ENCODE measurements around the gene IRAK2. TPM values are rescaled to one million over a fixed set of nuclear protein-coding genes. Genes with fewer than 3 reads are reported as not detected.

The IRAK2 gene
- total RNA-seq, 4 donors from 2014 or later, result 0.20 to 4.9 (median 3.4) TPM

GRCh38 chr3:10205451-10206165 lies 40.9 kb downstream of the IRAK2 start:
- TF ChIP-seq EP300 (IDR thresholded peaks at IDR 0.05; ENCODE audit: low read depth) (no peak), CTCF (IDR thresholded peaks at IDR 0.05) (no peak), POLR2AphosphoS5 (IDR thresholded peaks at IDR 0.05) (no peak), POLR2A (IDR thresholded peaks at IDR 0.05) (no peak)
- no peaks in the 10 kb centered on the region for H3K36me3 ChIP-seq
- no peak overlapping the region for H3K4me3 ChIP-seq
- no peak for DNase-seq
- H3K27ac ChIP-seq, result peak overlapping the region; percentile 8 to 31 (median 17)
- in situ Hi-C loops (cut with MboI; ENCODE audit: low pct_ligation_motif_present in 1 of 4, low pct_unique_long_range_greater_than_20kb in 1 of 4, low sequenced_read_pairs in 3 of 4) (no loop called here), intact Hi-C loops (cut with DNase I; ENCODE audit: low total_unique reads) (no loop called here)
- 71 to 83% methylated on average over 4 to 7 of the region's 7 CpGs for WGBS, 2 donors (ENCODE audit: low coverage in 1 of 2)
- no peaks in the 10 kb centered on the region for H3K9me3 ChIP-seq
- H3K4me1 ChIP-seq, result peaks cover 11 to 25% (median 18%) of the 10 kb centered on the region in 4 donors
- H3K27me3 ChIP-seq, result no peaks in the 10 kb centered on the region

GRCh38 chr3:10206166-10206511 lies 41.4 kb downstream of the IRAK2 start:
- Histone ChIP-seq H3K9me3 (no peaks in the 10 kb centered on the region), H3K4me3 (no peak overlapping the region), H3K27ac (no peak overlapping the region), H3K4me1 (peaks cover 11 to 25% (median 18%) of the 10 kb centered on the region in 4 donors), H3K36me3 (no peaks in the 10 kb centered on the region), H3K27me3 (no peaks in the 10 kb centered on the region)
- intact Hi-C loops (cut with DNase I; ENCODE audit: low total_unique reads), result no loop called here
- no peak for DNase-seq
- TF ChIP-seq CTCF (IDR thresholded peaks at IDR 0.05) (no peak), POLR2AphosphoS5 (IDR thresholded peaks at IDR 0.05) (no peak), POLR2A (IDR thresholded peaks at IDR 0.05) (no peak), EP300 (IDR thresholded peaks at IDR 0.05; ENCODE audit: low read depth) (no peak)
- WGBS, 2 donors (ENCODE audit: low coverage in 1 of 2), result 91% methylated on average over 4 of the region's 5 CpGs; no CpG with 5 or more reads in 1 of the 2 donors
- in situ Hi-C loops (cut with MboI; ENCODE audit: low pct_ligation_motif_present in 1 of 4, low pct_unique_long_range_greater_than_20kb in 1 of 4, low sequenced_read_pairs in 3 of 4), result no loop called here

- intact Hi-C loops (cut with DNase I; ENCODE audit: low total_unique reads), result no loop called here
- in situ Hi-C loops (cut with MboI; ENCODE audit: low pct_ligation_motif_present in 1 of 4, low pct_unique_long_range_greater_than_20kb in 1 of 4, low sequenced_read_pairs in 3 of 4), result loop anchor here in 1 of 4 donors (10.0 kb wide), 1 partner anchor 48 kb away; the partner anchor contains the start of gene IRAK2
- WGBS, 2 donors (ENCODE audit: low coverage in 1 of 2), result 82 to 100% methylated on average over 5 to 9 of the region's 9 CpGs
- no peaks in the 10 kb centered on the region for H3K4me1 ChIP-seq
- H3K36me3 ChIP-seq, result no peaks in the 10 kb centered on the region
- H3K27me3 ChIP-seq, result no peaks in the 10 kb centered on the region
- H3K4me3 ChIP-seq, result no peak overlapping the region
- H3K9me3 ChIP-seq, result no peaks in the 10 kb centered on the region
- H3K27ac ChIP-seq, result no peak overlapping the region
- DNase-seq, result no peak
- no peak for TF ChIP-seq CTCF (IDR thresholded peaks at IDR 0.05)
- TF ChIP-seq POLR2A (IDR thresholded peaks at IDR 0.05), result no peak
- TF ChIP-seq POLR2AphosphoS5 (IDR thresholded peaks at IDR 0.05), result no peak
- TF ChIP-seq EP300 (IDR thresholded peaks at IDR 0.05; ENCODE audit: low read depth), result no peak
These were observed 48.6 kb downstream of the IRAK2 start for GRCh38 chr3:10213156-10213792.

GRCh38 chr3:10215578-10216368 lies 51.1 kb downstream of the IRAK2 start:
- Histone ChIP-seq H3K4me3 (no peak overlapping the region), H3K36me3 (no peaks in the 10 kb centered on the region), H3K27me3 (no peaks in the 10 kb centered on the region), H3K27ac (no peak overlapping the region), H3K4me1 (peaks cover 0 to 3% (median 0%) of the 10 kb centered on the region in 4 donors), H3K9me3 (no peaks in the 10 kb centered on the region)
- in situ Hi-C loops (cut with MboI; ENCODE audit: low pct_ligation_motif_present in 1 of 4, low pct_unique_long_range_greater_than_20kb in 1 of 4, low sequenced_read_pairs in 3 of 4), result loop anchor here in 1 of 4 donors (10.0 kb wide), 1 partner anchor 51 kb away; the partner anchor contains the start of gene IRAK2
- 89 to 96% methylated on average over 4 to 6 of the region's 6 CpGs for WGBS, 2 donors (ENCODE audit: low coverage in 1 of 2)
- no peak for DNase-seq
- TF ChIP-seq POLR2AphosphoS5 (IDR thresholded peaks at IDR 0.05) (no peak), EP300 (IDR thresholded peaks at IDR 0.05; ENCODE audit: low read depth) (no peak), POLR2A (IDR thresholded peaks at IDR 0.05) (no peak), CTCF (IDR thresholded peaks at IDR 0.05) (no peak)
- intact Hi-C loops (cut with DNase I; ENCODE audit: low total_unique reads), result no loop called here
